HCT116 (cell line): ENCODE data around the gene PRDM8. TPM values are rescaled to one million over a fixed set of nuclear protein-coding genes. Genes with fewer than 3 reads are reported as not detected.

Experiments used
- ATAC-seq: fragments of 200-7000 bp; cut with Tn5 transposase; 2 replicates; pipeline ENCODE4 v1.9.1; 2020; ENCODE audit warnings: mild to moderate bottlenecking, moderate library complexity
- BruUV-seq: library from RNA; stranded (reverse); fragments of 400-500 nt; replicated peaks from 2 replicates; lab custom pipeline; 2021; lab: Mats Ljungman, UMichigan
- CTCF ChIA-PET: fragments of 300-600 bp; sonication (Branson Sonifier 250); formaldehyde crosslinking; loops from one replicate; lab custom pipeline; 2021; ENCODE audit warnings: antibody characterized with exemption; lab: Charles Lee
- POLR2A ChIA-PET: fragments of 300-600, 350-600 bp; sonication (Branson Sonifier 250); formaldehyde crosslinking; loops from one replicate; lab custom pipeline; 2021; ENCODE audit warnings: antibody characterized with exemption; lab: Charles Lee
- RAD21 ChIA-PET, 2 experiments: fragments of 300-600 bp; sonication (Branson Sonifier 250); formaldehyde crosslinking; loops; one replicate each; lab custom pipeline; 2023; ENCODE audit warnings: low total read pairs in 2 of 2; ENCODE audit not compliant: uncharacterized antibody in 2 of 2, unreplicated experiment in 2 of 2, low non-redundant PET in 1 of 2; lab: Charles Lee
- DNase-seq: peaks from one replicate; pipeline ENCODE4 v3.0.0-alpha.2; 2010; ENCODE audit warnings: low read depth, low spot score
- H2AFZ ChIP-seq: fragments of 200-600 bp; shearing (Covaris generic), sonication (generic); 2 replicates; pipeline ENCODE4 v1.6.1; 2017; ENCODE audit warnings: low read depth, mixed run types, mixed read lengths, antibody characterized with exemption, low read length; ENCODE audit not compliant: poor library complexity, severe bottlenecking
- H3K27ac ChIP-seq: 2 replicates; pipeline ENCODE4 v1.5.1; 2012; ENCODE audit warnings: low read depth, low read length
- H3K27me3 ChIP-seq: fragments of 200-600 bp; sonication (generic); 2 replicates; pipeline ENCODE4 v1.6.1; 2016; ENCODE audit warnings: mixed run types, low read length, mixed read lengths; ENCODE audit not compliant: insufficient read depth
- H3K36me3 ChIP-seq, 2 experiments: fragments of 200-500 bp in 1 of 2; fragments of 200-600 bp in 1 of 2; sonication (Bioruptor generic) in 1 of 2; sonication (generic) in 1 of 2; 2 replicates each; pipeline versions ENCODE4 v1.5.1 to v1.6.1; 2014 to 2016; ENCODE audit warnings: low read length in 2 of 2, inconsistent platforms in 1 of 2, mixed read lengths in 1 of 2, mixed run types in 1 of 2; ENCODE audit not compliant: insufficient read depth in 2 of 2, control insufficient read depth in 1 of 2
- H3K4me1 ChIP-seq, 2 experiments: fragments of 200-600 bp in 1 of 2; sonication (generic) in 1 of 2; 2 replicates each; pipeline versions ENCODE4 v1.5.1 to v1.6.1; 2012 to 2017; ENCODE audit warnings: low read length in 2 of 2, inconsistent platforms in 1 of 2, mild to moderate bottlenecking in 1 of 2, mixed read lengths in 1 of 2, mixed run types in 1 of 2, moderate library complexity in 1 of 2; ENCODE audit not compliant: insufficient read depth in 2 of 2, control insufficient read depth in 1 of 2
- H3K4me2 ChIP-seq: fragments of 200-600 bp; sonication (generic); 2 replicates; pipeline ENCODE4 v1.6.1; 2017; ENCODE audit warnings: mixed run types, low read length, mixed read lengths
- H3K4me3 ChIP-seq, 2 experiments: fragments of 200-600 bp in 1 of 2; sonication (generic) in 1 of 2; replicated peaks in 1 of 2; 2 replicates each; pipeline ENCODE4 v1.5.1; 2011 to 2016; ENCODE audit warnings: low read length in 2 of 2, control low read depth in 1 of 2, low read depth in 1 of 2, mild to moderate bottlenecking in 1 of 2, mixed read lengths in 1 of 2, mixed run types in 1 of 2
- H3K79me2 ChIP-seq: fragments of 200-600 bp; sonication (generic); 2 replicates; pipeline ENCODE4 v1.6.1; 2017; ENCODE audit warnings: mild to moderate bottlenecking, mixed run types, low read length, moderate library complexity, mixed read lengths; ENCODE audit not compliant: insufficient read depth
- H3K9ac ChIP-seq: fragments of 200-600 bp; sonication (generic); 2 replicates; pipeline ENCODE4 v1.6.1; 2016; ENCODE audit warnings: low read length, mixed read lengths
- H3K9me2 ChIP-seq: fragments of 200-600 bp; sonication (generic), shearing (Covaris generic); 2 replicates; pipeline ENCODE4 v1.6.1; 2017; ENCODE audit warnings: mixed run types, mild to moderate bottlenecking, moderate library complexity; ENCODE audit not compliant: insufficient read depth
- H3K9me3 ChIP-seq, 2 experiments: fragments of 200-500 bp in 1 of 2; fragments of 200-600 bp in 1 of 2; sonication (Bioruptor generic) in 1 of 2; sonication (generic) in 1 of 2; 2 replicates each; pipeline ENCODE4 v1.6.1; 2014 to 2017; ENCODE audit warnings: low read length in 2 of 2, mixed read lengths in 2 of 2, inconsistent platforms in 1 of 2, low read depth in 1 of 2, mild to moderate bottlenecking in 1 of 2, mixed run types in 1 of 2, moderate library complexity in 1 of 2; ENCODE audit not compliant: control insufficient read depth in 1 of 2, insufficient read depth in 1 of 2
- H4K20me1 ChIP-seq: fragments of 200-600 bp; sonication (generic), shearing (Covaris generic); 2 replicates; pipeline ENCODE4 v1.6.1; 2017; ENCODE audit warnings: mixed run types, mild to moderate bottlenecking, moderate library complexity; ENCODE audit not compliant: insufficient read depth
- ATF3 ChIP-seq: IDR thresholded peaks from 2 replicates; pipeline ENCODE4 v1.6.1; 2012
- CBX3 ChIP-seq: IDR thresholded peaks from 2 replicates; pipeline ENCODE4 v1.6.1; 2012; ENCODE audit warnings: low read depth
- CTCF ChIP-seq, 3 experiments: fragments of 200-600 bp in 1 of 3; sonication (generic) in 1 of 3; IDR thresholded peaks in 2 of 3; conservative IDR thresholded peaks in 1 of 3; 2 replicates each; pipeline ENCODE4 v1.5.1; 2012 to 2017; ENCODE audit warnings: low read depth in 2 of 3, low read length in 2 of 3, antibody characterized with exemption in 1 of 3, borderline replicate concordance in 1 of 3, control low read depth in 1 of 3, mild to moderate bottlenecking in 1 of 3, mixed read lengths in 1 of 3, mixed run types in 1 of 3, moderate library complexity in 1 of 3; ENCODE audit not compliant: insufficient read depth in 1 of 3
- EGR1 ChIP-seq: IDR thresholded peaks from 2 replicates; pipeline ENCODE4 v1.6.1; 2012; ENCODE audit warnings: low read depth
- ELF1 ChIP-seq: IDR thresholded peaks from 2 replicates; pipeline ENCODE4 v1.6.1; 2012; ENCODE audit warnings: low read depth, borderline replicate concordance
- EZH2phosphoT487 ChIP-seq: fragments of 200-600 bp; IDR thresholded peaks from 2 replicates; pipeline ENCODE4 v1.6.1; 2018; ENCODE audit warnings: antibody characterized with exemption, borderline replicate concordance
- FOSL1 ChIP-seq: IDR thresholded peaks from 2 replicates; pipeline ENCODE4 v1.6.1; 2012; ENCODE audit warnings: low read depth
- JUND ChIP-seq: IDR thresholded peaks from 2 replicates; pipeline ENCODE4 v1.6.1; 2012
- RAD21 ChIP-seq: IDR thresholded peaks from 2 replicates; pipeline ENCODE4 v1.6.1; 2012; ENCODE audit warnings: low read depth, mild to moderate bottlenecking
- SIN3A ChIP-seq: IDR thresholded peaks from 2 replicates; pipeline ENCODE4 v1.6.1; 2012; ENCODE audit warnings: low read depth
- SP1 ChIP-seq: IDR thresholded peaks from 2 replicates; pipeline ENCODE4 v1.6.1; 2012; ENCODE audit warnings: low read depth
- TCF7L2 ChIP-seq: IDR thresholded peaks from 2 replicates; pipeline ENCODE4 v1.7.0; 2011; ENCODE audit warnings: borderline replicate concordance, inconsistent platforms; ENCODE audit not compliant: insufficient read depth, insufficient read length; ENCODE audit errors: extremely low read depth
- YY1 ChIP-seq: IDR thresholded peaks from 2 replicates; pipeline ENCODE4 v1.6.1; 2011; ENCODE audit warnings: low read length, low read depth, moderate library complexity, mild to moderate bottlenecking; ENCODE audit not compliant: insufficient replicate concordance; ENCODE audit errors: extremely low read depth
- ZFX ChIP-seq: fragments of 450-650 bp; IDR thresholded peaks from 2 replicates; pipeline ENCODE4 v1.6.1; 2017
- intact Hi-C: fragments of 100-400 bp; cut with micrococcal nuclease; formaldehyde crosslinking; loops from 2 replicates; pipeline ENCODE4 v1.10.0; 2022
- total RNA-seq: library from RNA; stranded (reverse); gene quantifications from one replicate; pipeline ENCODE4 v1.2.1, GENCODE V29; 2021; ENCODE audit not compliant: unreplicated experiment
- TF ChIP-seq, protein P1 (sequence below): IDR thresholded peaks from 2 replicates; pipeline ENCODE4 v1.6.1; 2012

Gene PRDM8
- total RNA-seq, 1 experiment from 2014 or later, result 1.4 TPM

GRCh38 chr4:80165855-80166254 lies 31.4 kb upstream of the PRDM8 start:
- CTCF ChIA-PET, result no interaction called here
- H3K4me2 ChIP-seq, result no peak overlapping the region
- H3K9me2 ChIP-seq, result no peaks in the 10 kb centered on the region
- RAD21 ChIA-PET, result no interaction called here
- H4K20me1 ChIP-seq, result no peaks in the 10 kb centered on the region
- H3K9ac ChIP-seq, result no peak overlapping the region
- TF ChIP-seq JUND, result no peak
- TF ChIP-seq ELF1, result no peak
- TF ChIP-seq YY1, result no peak
- POLR2A ChIA-PET, result no interaction called here
- H2AFZ ChIP-seq, result no peak overlapping the region
- H3K36me3 ChIP-seq, result no peaks in the 10 kb centered on the region
- H3K4me1 ChIP-seq, result no peaks in the 10 kb centered on the region
- DNase-seq, result no peak
- BruUV-seq, result no TSS peak
- no peaks in the 10 kb centered on the region for H3K9me3 ChIP-seq
- no peak overlapping the region for H3K27ac ChIP-seq
- no peaks in the 10 kb centered on the region for H3K27me3 ChIP-seq
- ATAC-seq, result no peak
- no peak overlapping the region for H3K4me3 ChIP-seq
- intact Hi-C loops, result no loop called here
- no peaks in the 10 kb centered on the region for H3K79me2 ChIP-seq

DNA sequence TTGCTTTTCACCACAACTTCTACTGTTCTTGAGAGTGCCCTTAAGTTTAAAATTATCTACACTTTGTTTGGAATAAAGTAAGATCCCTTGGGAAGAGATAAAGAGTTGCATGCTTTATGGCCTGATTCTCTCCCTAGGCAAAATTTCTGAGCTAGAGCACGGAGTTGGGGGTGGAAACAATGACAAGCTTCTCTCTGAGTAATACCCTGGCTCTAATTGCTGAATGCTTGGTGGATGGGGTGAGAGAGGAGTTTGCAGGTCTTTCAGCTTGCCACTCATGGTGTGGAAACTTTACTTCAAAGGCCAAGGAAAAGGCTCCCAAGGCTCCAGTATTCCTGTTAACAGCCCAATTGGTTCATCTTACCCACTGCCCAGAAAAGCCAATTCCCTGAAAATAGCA lies 26.1 kb upstream of the PRDM8 start:
- Histone ChIP-seq H3K9me3 (no peaks in the 10 kb centered on the region), H3K27me3 (no peaks in the 10 kb centered on the region), H4K20me1 (no peaks in the 10 kb centered on the region), H3K9ac (no peak overlapping the region), H3K36me3 (no peaks in the 10 kb centered on the region), H3K9me2 (no peaks in the 10 kb centered on the region), H3K4me3 (no peak overlapping the region), H3K4me2 (no peak overlapping the region), H3K4me1 (no peaks in the 10 kb centered on the region), H2AFZ (no peak overlapping the region), H3K79me2 (no peaks in the 10 kb centered on the region), H3K27ac (no peak overlapping the region)
- CTCF ChIA-PET, result no interaction called here
- no TSS peak for BruUV-seq
- DNase-seq (no peak), ATAC-seq (no peak)
- intact Hi-C loops, result no loop called here
- RAD21 ChIA-PET, result no interaction called here
- POLR2A ChIA-PET, result no interaction called here
- TF ChIP-seq SP1, result no peak
- no peak for TF ChIP-seq EGR1
- TF ChIP-seq CTCF (IDR thresholded peaks at IDR 0.05 in 2 of 3, conservative IDR thresholded peaks at IDR 0.05 in 1 of 3; ENCODE audit: borderline replicate concordance in 1 of 3, insufficient read depth in 1 of 3, low read depth in 2 of 3, low read length in 2 of 3), result no peak
- TF ChIP-seq RAD21, result no peak
- TF ChIP-seq EZH2phosphoT487, result no peak
- no peak for TF ChIP-seq JUND
- TF ChIP-seq ELF1, result no peak
- no peak for TF ChIP-seq ZFX
- no peak for TF ChIP-seq FOSL1
- TF ChIP-seq, protein P1, sequence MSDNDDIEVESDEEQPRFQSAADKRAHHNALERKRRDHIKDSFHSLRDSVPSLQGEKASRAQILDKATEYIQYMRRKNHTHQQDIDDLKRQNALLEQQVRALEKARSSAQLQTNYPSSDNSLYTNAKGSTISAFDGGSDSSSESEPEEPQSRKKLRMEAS, result no peak
- TF ChIP-seq SIN3A, result no peak
- TF ChIP-seq ATF3, result no peak
- TF ChIP-seq CBX3, result no peak
- TF ChIP-seq TCF7L2, result no peak
